K562 (cell line): ENCODE results near the gene EXOC3.

Experiments used
- BMI1 ChIP-seq: fragments of 150-350 bp; IDR thresholded peaks from 2 replicates; pipeline ENCODE4 v1.6.1; 2014; ENCODE audit warnings: low read length
- CTCF ChIP-seq, 3 experiments: IDR thresholded peaks in 2 of 3; conservative IDR thresholded peaks in 1 of 3; 2 replicates each; pipeline ENCODE4 v1.5.1; 2011 to 2012; ENCODE audit warnings: low read length in 3 of 3, mild to moderate bottlenecking in 3 of 3, control low read depth in 2 of 3, improper control_type of control experiment in 1 of 3, inconsistent platforms in 1 of 3, low read depth in 1 of 3, mixed read lengths in 1 of 3, moderate library complexity in 1 of 3; ENCODE audit not compliant: insufficient read depth in 2 of 3
- EP300 ChIP-seq: IDR thresholded peaks from 2 replicates; pipeline ENCODE4 v1.6.1; 2012; ENCODE audit warnings: low read length, improper control_type of control experiment
- HMGXB4 ChIP-seq: sonication (generic); formaldehyde crosslinking; IDR thresholded peaks from 2 replicates; pipeline ENCODE4 v1.8.1; 2023; ENCODE audit warnings: mild to moderate bottlenecking, missing genetic modification reagents
- HNRNPK ChIP-seq: fragments of 200-400 bp; formaldehyde crosslinking; IDR thresholded peaks from one replicate; pipeline ENCODE4 v1.6.1; 2018; ENCODE audit warnings: mild to moderate bottlenecking, low read depth, low read length; ENCODE audit not compliant: poor library complexity, severe bottlenecking
- MYC ChIP-seq, 2 experiments: fragments of 250-450 bp in 1 of 2; sonication (Bioruptor Pico) in 1 of 2; IDR thresholded peaks; 2 replicates each; pipeline versions ENCODE4 v1.5.1 to v1.6.1; 2012 to 2021; ENCODE audit warnings: low read depth in 2 of 2, borderline replicate concordance in 1 of 2, improper control_type of control experiment in 1 of 2, low read length in 1 of 2, mild to moderate bottlenecking in 1 of 2, moderate library complexity in 1 of 2
- NBN ChIP-seq: fragments of 450-650 bp; IDR thresholded peaks from 2 replicates; pipeline ENCODE4 v1.6.1; 2016; ENCODE audit warnings: low read depth, mild to moderate bottlenecking
- NCOA4 ChIP-seq: fragments of 450-650 bp; IDR thresholded peaks from 2 replicates; pipeline ENCODE4 v1.6.1; 2018; ENCODE audit warnings: mild to moderate bottlenecking; ENCODE audit not compliant: partially characterized antibody
- NFIC ChIP-seq: fragments of 450-650 bp; IDR thresholded peaks from 2 replicates; pipeline ENCODE4 v1.6.1; 2017; ENCODE audit warnings: mild to moderate bottlenecking, inconsistent platforms
- SIRT6 ChIP-seq: IDR thresholded peaks from one replicate; pipeline ENCODE4 v1.6.1; 2012; ENCODE audit warnings: low read depth, mild to moderate bottlenecking, control low read depth, inconsistent platforms, low read length, moderate library complexity
- ZNF280B ChIP-seq: fragments of 250-450 bp; sonication (Bioruptor Pico); IDR thresholded peaks from 2 replicates; pipeline ENCODE4 v1.5.1; 2021; ENCODE audit warnings: mild to moderate bottlenecking
- ZNF311 ChIP-seq: fragments of 250-450 bp; sonication (Bioruptor Pico); IDR thresholded peaks from 2 replicates; pipeline ENCODE4 v1.4.0; 2020; ENCODE audit warnings: mild to moderate bottlenecking, moderate library complexity
- ZNF324 ChIP-seq: fragments of 250-450 bp; sonication (Bioruptor Pico); IDR thresholded peaks from 2 replicates; pipeline ENCODE4 v1.4.0; 2020; ENCODE audit warnings: mild to moderate bottlenecking

GRCh38 chr5:447501-447900 lies 4.5 kb downstream of the EXOC3 start:
- TF ChIP-seq CTCF (IDR thresholded peaks at IDR 0.05 in 2 of 3, conservative IDR thresholded peaks at IDR 0.05 in 1 of 3; ENCODE audit: insufficient read depth in 2 of 3, low read depth in 1 of 3, low read length in 3 of 3) (no peak), ZNF280B (no peak), BMI1 (no peak), NCOA4 (no peak), ZNF311 (no peak), SIRT6 (no peak), ZNF324 (CRISPR knock-in tag) (no peak), NBN (no peak), MYC (IDR thresholded peaks at IDR 0.05; ENCODE audit: low read depth, low read length) (no peak), MYC (CRISPR knock-in tag; IDR thresholded peaks at IDR 0.05; ENCODE audit: borderline replicate concordance, low read depth) (no peak), HNRNPK (no peak), EP300 (no peak), HMGXB4 (CRISPR knock-in tag) (no peak), NFIC (no peak)
